HepG2 (cell line): Measurements from ENCODE around the gene KIFC1. TPM values are rescaled to one million over a fixed set of nuclear protein-coding genes. Genes with fewer than 3 reads are reported as not detected.

Experiments used
- ATAC-seq: fragments of 200-7000 bp; cut with Tn5 transposase; 3 replicates; pipeline ENCODE4 v1.9.1; 2020; ENCODE audit warnings: mild to moderate bottlenecking, moderate library complexity
- BruUV-seq: library from RNA; stranded (reverse); fragments of 400-500 nt; replicated peaks from 2 replicates; lab custom pipeline; 2021; lab: Mats Ljungman, UMichigan
- CTCF ChIA-PET: fragments of 300-600 bp; formaldehyde crosslinking; extraction: SDS; loops from one replicate; lab custom pipeline; 2021; ENCODE audit warnings: low total read pairs, inconsistent platforms, low intra/inter-chr PET ratio; lab: Yijun Ruan, JAX
- POLR2A ChIA-PET: fragments of 350-600 bp; sonication (Branson Sonifier 250); formaldehyde crosslinking; loops from one replicate; lab custom pipeline; 2020; ENCODE audit warnings: antibody characterized with exemption, inconsistent platforms; lab: Yijun Ruan, JAX
- DNase-seq: peaks from one replicate; pipeline ENCODE4 v3.0.0-alpha.2; 2015; ENCODE audit warnings: low spot score
- FAIRE-seq: peaks from 3 replicates; lab custom pipeline; 2011; peaks lifted over from hg19 to GRCh38; lab: Jason Lieb, UNC
- H2AFZ ChIP-seq: one replicate; pipeline ENCODE4 v1.6.1; 2011; ENCODE audit warnings: low read length, inconsistent platforms
- H3K27ac ChIP-seq: fragments of 300-600 bp; 3 replicates; pipeline ENCODE4 v1.8.0; 2011; ENCODE audit warnings: mixed run types, mild to moderate bottlenecking, mixed read lengths, low read length, inconsistent platforms; ENCODE audit not compliant: insufficient read depth; ENCODE audit errors: extremely low read length
- H3K27me3 ChIP-seq, 2 experiments: fragments of 200-600 bp in 1 of 2; 2 replicates in 1 of 2; 3 replicates in 1 of 2; pipeline versions ENCODE4 v1.6.0 to v1.8.0; 2011; ENCODE audit warnings: low read length in 2 of 2, mild to moderate bottlenecking in 2 of 2, moderate library complexity in 2 of 2, inconsistent platforms in 1 of 2; ENCODE audit not compliant: insufficient read depth in 2 of 2, control insufficient read depth in 1 of 2
- H3K36me3 ChIP-seq, 2 experiments: fragments of 200-600 bp in 1 of 2; replicated peaks in 1 of 2; 2 replicates in 1 of 2; 3 replicates in 1 of 2; pipeline versions ENCODE4 v1.5.1 to v1.8.0; 2011; ENCODE audit warnings: low read length in 2 of 2, inconsistent platforms in 1 of 2; ENCODE audit not compliant: insufficient read depth in 2 of 2, control insufficient read depth in 1 of 2
- H3K4me1 ChIP-seq: 2 replicates; pipeline ENCODE4 v1.5.1; 2012; ENCODE audit warnings: low read length, inconsistent platforms; ENCODE audit not compliant: insufficient read depth
- H3K4me2 ChIP-seq: 2 replicates; pipeline ENCODE4 v1.6.0; 2011; ENCODE audit warnings: low read depth, low read length, inconsistent platforms
- H3K4me3 ChIP-seq, 3 experiments: fragments of 200-600 bp in 1 of 3; sonication (generic), shearing (Covaris generic) in 1 of 3; replicated peaks in 1 of 3; 2 replicates each; pipeline ENCODE4 v1.5.1; 2011 to 2016; ENCODE audit warnings: low read length in 3 of 3, inconsistent platforms in 2 of 3, low read depth in 2 of 3, mild to moderate bottlenecking in 2 of 3, control low read depth in 1 of 3, mixed read lengths in 1 of 3; ENCODE audit not compliant: insufficient read depth in 1 of 3
- H3K79me2 ChIP-seq: one replicate; pipeline ENCODE4 v1.6.1; 2011; ENCODE audit warnings: low read length, inconsistent platforms; ENCODE audit not compliant: insufficient read depth
- H3K9ac ChIP-seq: 2 replicates; pipeline ENCODE4 v1.6.0; 2011; ENCODE audit warnings: mild to moderate bottlenecking, low read depth, low read length, inconsistent platforms; ENCODE audit not compliant: insufficient read depth
- H3K9me3 ChIP-seq: 2 replicates; pipeline ENCODE4 v1.5.1; 2012; ENCODE audit warnings: mild to moderate bottlenecking, low read length
- H4K20me1 ChIP-seq: 2 replicates; pipeline ENCODE4 v1.6.0; 2011; ENCODE audit warnings: inconsistent platforms, mild to moderate bottlenecking, low read length, moderate library complexity; ENCODE audit not compliant: insufficient read depth
- BORCS8-MEF2B ChIP-seq: sonication (generic); formaldehyde crosslinking; IDR thresholded peaks from 2 replicates; pipeline ENCODE4 v1.8.0; 2022; ENCODE audit warnings: mild to moderate bottlenecking, missing genetic modification reagents
- CEBPB ChIP-seq: IDR thresholded peaks from 2 replicates; pipeline ENCODE4 v1.6.1; 2011; ENCODE audit warnings: low read depth, low read length, improper control_type of control experiment, borderline replicate concordance
- CEBPG ChIP-seq: IDR thresholded peaks from 2 replicates; pipeline ENCODE4 v1.6.1; 2016
- FOXA1 ChIP-seq, 2 experiments: fragments of 450-650 bp in 1 of 2; sonication (generic) in 1 of 2; formaldehyde crosslinking in 1 of 2; IDR thresholded peaks; 2 replicates each; pipeline versions ENCODE4 v1.4.0 to v1.6.1; 2016 to 2020; ENCODE audit warnings: missing genetic modification reagents in 1 of 2
- HMG20A ChIP-seq: IDR thresholded peaks from 2 replicates; pipeline ENCODE4 v1.6.1; 2016; ENCODE audit warnings: borderline replicate concordance
- HNF1B ChIP-seq: sonication (generic); formaldehyde crosslinking; IDR thresholded peaks from 2 replicates; pipeline ENCODE4 v1.5.1; 2020; ENCODE audit warnings: mild to moderate bottlenecking, moderate library complexity, missing genetic modification reagents
- HNF4A ChIP-seq: sonication (generic); formaldehyde crosslinking; IDR thresholded peaks from 2 replicates; pipeline ENCODE4 v1.4.0; 2020; ENCODE audit warnings: missing genetic modification reagents
- HNF4G ChIP-seq, 2 experiments: sonication (generic) in 1 of 2; formaldehyde crosslinking in 1 of 2; IDR thresholded peaks; 2 replicates each; pipeline versions ENCODE4 v1.4.0 to v1.6.1; 2011 to 2020; ENCODE audit warnings: borderline replicate concordance in 2 of 2, low read depth in 2 of 2, mild to moderate bottlenecking in 2 of 2, low read length in 1 of 2, missing genetic modification reagents in 1 of 2, moderate library complexity in 1 of 2
- MAF1 ChIP-seq: sonication (generic); formaldehyde crosslinking; IDR thresholded peaks from 2 replicates; pipeline ENCODE4 v1.5.0; 2020; ENCODE audit warnings: missing genetic modification reagents, borderline replicate concordance
- NR2F1 ChIP-seq, 2 experiments: fragments of 450-650 bp in 1 of 2; formaldehyde crosslinking in 1 of 2; IDR thresholded peaks; 2 replicates each; pipeline versions ENCODE4 v1.5.0 to v1.6.1; 2016 to 2020; ENCODE audit warnings: mild to moderate bottlenecking in 1 of 2, missing compliant biosample characterization in 1 of 2, missing genetic modification reagents in 1 of 2, moderate library complexity in 1 of 2
- PAXIP1 ChIP-seq: sonication (generic); formaldehyde crosslinking; conservative IDR thresholded peaks from 2 replicates; pipeline ENCODE4 v1.4.0; 2020; ENCODE audit warnings: mild to moderate bottlenecking, missing genetic modification reagents, moderate library complexity
- SALL1 ChIP-seq: sonication (generic); formaldehyde crosslinking; IDR thresholded peaks from 2 replicates; pipeline ENCODE4 v1.8.0; 2022; ENCODE audit warnings: mild to moderate bottlenecking, missing genetic modification reagents
- XRCC5 ChIP-seq: fragments of 200-400 bp; formaldehyde crosslinking; optimal IDR thresholded peaks from 2 replicates; pipeline ENCODE3; 2017; ENCODE audit warnings: mild to moderate bottlenecking, low read length
- ZFP90 ChIP-seq: sonication (generic); formaldehyde crosslinking; IDR thresholded peaks from 2 replicates; pipeline ENCODE4 v1.8.0; 2022; ENCODE audit warnings: missing genetic modification reagents, mild to moderate bottlenecking, inconsistent platforms, borderline replicate concordance
- ZNF230 ChIP-seq: sonication (generic); formaldehyde crosslinking; IDR thresholded peaks from 2 replicates; pipeline ENCODE4 v1.4.0; 2020; ENCODE audit warnings: mild to moderate bottlenecking, missing genetic modification reagents
- ZNF382 ChIP-seq: sonication (generic); formaldehyde crosslinking; IDR thresholded peaks from 2 replicates; pipeline ENCODE4 v1.5.0; 2020; ENCODE audit warnings: missing genetic modification reagents, mild to moderate bottlenecking, borderline replicate concordance
- ZNF652 ChIP-seq: IDR thresholded peaks from 2 replicates; pipeline ENCODE4 v1.6.1; 2016; ENCODE audit warnings: low read depth, borderline replicate concordance
- ZNF775 ChIP-seq: sonication (generic); formaldehyde crosslinking; IDR thresholded peaks from 2 replicates; pipeline ENCODE4 v1.4.0; 2020; ENCODE audit warnings: missing genetic modification reagents, mild to moderate bottlenecking, moderate library complexity, borderline replicate concordance
- ZNF776 ChIP-seq: sonication (generic); formaldehyde crosslinking; IDR thresholded peaks from 2 replicates; pipeline ENCODE4 v1.4.0; 2020; ENCODE audit warnings: mild to moderate bottlenecking, missing genetic modification reagents
- ZNF782 ChIP-seq: sonication (generic); formaldehyde crosslinking; IDR thresholded peaks from 2 replicates; pipeline ENCODE4 v1.4.0; 2020; ENCODE audit warnings: missing genetic modification reagents, mild to moderate bottlenecking, borderline replicate concordance
- ZSCAN20 ChIP-seq: sonication (generic); formaldehyde crosslinking; IDR thresholded peaks from 2 replicates; pipeline ENCODE4 v1.4.0; 2020; ENCODE audit warnings: missing genetic modification reagents, mild to moderate bottlenecking, borderline replicate concordance
- WGBS: methylation state at CpG from one replicate; pipeline ENCODE4 v1.1.6; 2017; ENCODE audit warnings: low lambda C conversion rate; 5-methylcytosine and 5-hydroxymethylcytosine counted together
- in situ Hi-C: cut with HindIII; loops from 2 replicates; pipeline ENCODE4 v1.10.0; 2017; ENCODE audit warnings: low pct_unique_long_range_greater_than_20kb; ENCODE audit not compliant: extremely low pct_ligation_motif_present
- intact Hi-C: fragments of 100-400 bp; cut with micrococcal nuclease; formaldehyde crosslinking; loops from one replicate; pipeline ENCODE4 v1.10.0; 2022; ENCODE audit not compliant: unreplicated experiment
- polyA plus RNA-seq, 8 experiments: library from polyadenylated mRNA; depleted of rRNA in 3 of 8; stranded (reverse) in 7 of 8; unstranded in 1 of 8; fragments of >200 nt; fragmentation: Illumina TruSeq in 4 of 8; extraction: Trizol in 4 of 8; gene quantifications; 2 replicates each; pipeline versions ENCODE4 v1.2.1 to v1.2.3, GENCODE V29; 2011 to 2016; ENCODE audit warnings: low read depth in 4 of 8, missing spikeins in 1 of 8, mixed read lengths in 1 of 8; ENCODE audit not compliant: insufficient read depth in 1 of 8
- total RNA-seq, 5 experiments: library from RNA; depleted of rRNA; stranded (reverse); fragments of >200 nt; fragmentation: Illumina TruSeq; extraction: Trizol; gene quantifications; 2 replicates each; pipeline ENCODE4 v1.2.3, GENCODE V29; 2016; ENCODE audit warnings: low read depth in 1 of 5

The KIFC1 gene
- total and polyA plus RNA-seq, 2 of the 13 experiments (the other 11 are each of a cell fraction or from before 2014, with no cell fraction given), result 25.0 to 45.5 TPM

GRCh38 chr6:33430334-33430733 lies 38.7 kb downstream of the KIFC1 start:
- intact Hi-C loops (no loop called here), in situ Hi-C loops (no loop called here)
- Histone ChIP-seq H3K4me1 (peaks cover 45% of the 10 kb centered on the region), H3K27ac (no peak overlapping the region), H3K79me2 (no peaks in the 10 kb centered on the region), H3K4me2 (peak overlapping the region; percentile 49), H3K9ac (no peak overlapping the region), H3K27me3 (no peaks in the 10 kb centered on the region; a peak in 1 of 5 replicates), H4K20me1 (no peaks in the 10 kb centered on the region), H3K36me3 (no peaks in the 10 kb centered on the region), H3K9me3 (no peaks in the 10 kb centered on the region), H2AFZ (no peak overlapping the region), H3K4me3 (no peak overlapping the region)
- BruUV-seq, result no TSS peak
- peak; percentile 32 for FAIRE-seq
- DNase-seq, result no peak
- no peak for ATAC-seq
- ChIA-PET CTCF (no interaction called here), POLR2A (interaction anchor here (0.9 to 3.5 kb wide), 7 partner anchors 10 to 281 kb away, joined by 3 to 23 read pairs (median 5); partner anchors contain the start of genes CUTA, PHF1, RGL2 and RPS18)
- WGBS, result 2% methylated on average over 2 of the region's 2 CpGs
- TF ChIP-seq MAF1 (CRISPR knock-in tag), result no peak
- TF ChIP-seq FOXA1 (IDR thresholded peaks at IDR 0.05), result no peak
- no peak for TF ChIP-seq FOXA1 (CRISPR knock-in tag; IDR thresholded peaks at IDR 0.05)
- peak; percentile 52; the same call in 1 of the 2 replicates for TF ChIP-seq HNF4G (IDR thresholded peaks at IDR 0.05; ENCODE audit: borderline replicate concordance, low read depth, low read length)
- no peak for TF ChIP-seq HNF4G (CRISPR knock-in tag; IDR thresholded peaks at IDR 0.05; ENCODE audit: borderline replicate concordance, low read depth)
- TF ChIP-seq CEBPB, result peak; percentile 85
- no peak for TF ChIP-seq ZNF776 (CRISPR knock-in tag)
- peak; percentile 44 for TF ChIP-seq SALL1 (CRISPR knock-in tag)
- TF ChIP-seq HNF1B (CRISPR knock-in tag), result no peak
- TF ChIP-seq CEBPG (CRISPR knock-in tag), result peak; percentile 65
- no peak for TF ChIP-seq ZNF782 (CRISPR knock-in tag)
- TF ChIP-seq PAXIP1 (CRISPR knock-in tag), result 0 out of 2 replicates have a peak, but pooled peaks have one; percentile 22
- TF ChIP-seq BORCS8-MEF2B (CRISPR knock-in tag), result no peak
- peak; percentile 69 for TF ChIP-seq HNF4A
- no peak for TF ChIP-seq ZNF775 (CRISPR knock-in tag)
- TF ChIP-seq HMG20A (CRISPR knock-in tag), result peak; percentile 19; the same call in 1 of the 2 replicates
- no peak for TF ChIP-seq ZNF230 (CRISPR knock-in tag)
- no peak for TF ChIP-seq ZSCAN20 (CRISPR knock-in tag)
- no peak for TF ChIP-seq XRCC5
- 0 out of 2 replicates have a peak, but pooled peaks have one; percentile 26 for TF ChIP-seq ZFP90 (CRISPR knock-in tag)
- TF ChIP-seq ZNF382 (CRISPR knock-in tag), result no peak
- peak; percentile 71 for TF ChIP-seq ZNF652 (CRISPR knock-in tag)
- peak in 1 of 2 experiments; percentile 41; a peak in 1 of 4 replicates for TF ChIP-seq NR2F1 (CRISPR knock-in tag; IDR thresholded peaks at IDR 0.05)
